ENCODE measurements around the gene POLR3F.

POLR3F gene

DNA sequence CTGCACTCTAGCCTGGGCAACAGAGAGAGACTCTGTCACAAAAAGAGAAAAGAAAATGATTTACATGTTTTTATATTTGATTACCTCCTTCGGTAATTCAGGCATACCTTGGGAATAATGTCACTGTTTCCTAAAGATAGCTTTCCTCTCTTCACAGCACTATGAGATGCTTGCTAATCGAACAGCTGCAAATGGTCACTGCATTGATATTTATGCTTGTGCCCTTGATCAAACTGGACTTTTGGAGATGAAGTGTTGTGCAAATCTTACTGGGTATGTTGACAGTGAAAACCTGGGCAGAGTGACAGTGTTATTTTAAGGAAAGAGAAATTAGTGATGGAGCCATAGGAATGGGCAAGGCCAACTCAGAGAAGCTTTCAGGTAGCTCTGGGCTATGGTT lies 60.1 kb downstream of the POLR3F start:
- WGBS, 2 experiments (ENCODE audit: insufficient coverage in 2 of 2): 100% methylated on average over 1 of the region's 2 CpGs
- H3K4me1 ChIP-seq (ENCODE audit: control insufficient read depth, insufficient read depth, low read length, poor library complexity, severe bottlenecking): peaks cover 5% of the 10 kb centered on the region
- H3K36me3 ChIP-seq (ENCODE audit: control insufficient read depth, insufficient read depth, low read length): peaks cover 83% of the 10 kb centered on the region
- H3K27ac ChIP-seq (ENCODE audit: low read depth, low read length, severe bottlenecking): no peak overlapping the region
- no peaks in the 10 kb centered on the region for H3K9me3 ChIP-seq (ENCODE audit: control insufficient read depth, low read length)
- H3K4me3 ChIP-seq (ENCODE audit: extremely low read depth, insufficient read depth, low read length, poor library complexity, severe bottlenecking): no peak overlapping the region

DNA sequence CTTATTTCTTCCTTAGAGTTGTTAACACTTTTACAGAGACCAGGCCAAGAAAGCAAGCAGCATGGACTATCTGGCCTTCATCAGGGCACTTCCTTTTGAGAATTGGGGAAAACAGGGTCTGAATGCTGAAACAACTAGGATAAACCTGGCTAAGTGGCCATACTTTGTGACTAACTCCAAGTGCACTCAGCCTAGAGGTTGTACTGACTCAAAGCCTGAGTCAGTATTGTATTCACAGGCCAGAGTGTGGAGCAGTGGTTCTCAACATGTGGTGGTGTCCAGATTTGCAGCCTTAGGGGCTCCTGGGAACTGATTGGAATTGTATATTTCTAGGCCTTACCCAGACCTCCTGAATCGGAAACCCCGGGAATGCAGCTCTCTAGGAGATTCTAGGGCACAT lies 60.6 kb downstream of the POLR3F start:
- Histone ChIP-seq H3K9me3 (ENCODE audit: control insufficient read depth, low read length) (no peaks in the 10 kb centered on the region), H3K36me3 (ENCODE audit: control insufficient read depth, insufficient read depth, low read length) (peaks cover 88% of the 10 kb centered on the region), H3K4me1 (ENCODE audit: control insufficient read depth, insufficient read depth, low read length, poor library complexity, severe bottlenecking) (peaks cover 5% of the 10 kb centered on the region), H3K27ac (ENCODE audit: low read depth, low read length, severe bottlenecking) (no peak overlapping the region), H3K4me3 (ENCODE audit: extremely low read depth, insufficient read depth, low read length, poor library complexity, severe bottlenecking) (no peak overlapping the region)
- WGBS, 2 experiments (ENCODE audit: insufficient coverage in 2 of 2): 100% methylated on average over 2 of the region's 2 CpGs

GRCh38 chr20:18529041-18529440 lies 61.9 kb downstream of the POLR3F start:
- Histone ChIP-seq H3K27ac (ENCODE audit: low read depth, low read length, severe bottlenecking) (no peak overlapping the region), H3K36me3 (ENCODE audit: control insufficient read depth, insufficient read depth, low read length) (peaks cover 94% of the 10 kb centered on the region), H3K4me1 (ENCODE audit: control insufficient read depth, insufficient read depth, low read length, poor library complexity, severe bottlenecking) (peaks cover 5% of the 10 kb centered on the region), H3K4me3 (ENCODE audit: extremely low read depth, insufficient read depth, low read length, poor library complexity, severe bottlenecking) (no peak overlapping the region), H3K9me3 (ENCODE audit: control insufficient read depth, low read length) (no peaks in the 10 kb centered on the region)

DNA sequence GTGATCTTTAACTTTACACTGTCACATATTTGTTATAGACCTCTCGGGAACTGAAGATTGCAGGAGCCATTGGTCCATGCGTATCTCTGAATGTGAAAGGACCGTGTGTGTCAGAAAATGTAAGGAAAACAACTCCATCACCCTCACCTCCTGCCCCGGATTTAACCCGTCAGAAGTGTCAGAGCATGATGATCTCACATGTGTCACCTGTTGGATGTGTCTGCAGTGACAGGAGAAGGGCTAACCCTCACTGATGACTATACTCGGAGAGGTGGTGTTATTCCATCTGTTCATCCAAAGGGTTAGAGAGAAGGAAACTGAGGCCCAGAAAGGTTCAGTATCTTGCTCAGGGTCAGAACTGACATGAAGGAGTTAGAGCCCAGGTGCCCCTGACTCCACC lies 65.4 kb downstream of the POLR3F start:
- H3K9me3 ChIP-seq (ENCODE audit: control insufficient read depth, low read length): no peaks in the 10 kb centered on the region
- peaks cover 82% of the 10 kb centered on the region for H3K36me3 ChIP-seq (ENCODE audit: control insufficient read depth, insufficient read depth, low read length)
- no peaks in the 10 kb centered on the region for H3K4me1 ChIP-seq (ENCODE audit: control insufficient read depth, insufficient read depth, low read length, poor library complexity, severe bottlenecking)
- 96 to 100% methylated on average over 1 to 3 of the region's 6 CpGs for WGBS, 2 experiments (ENCODE audit: insufficient coverage in 2 of 2)
- H3K4me3 ChIP-seq (ENCODE audit: extremely low read depth, insufficient read depth, low read length, poor library complexity, severe bottlenecking): no peak overlapping the region
- H3K27ac ChIP-seq (ENCODE audit: low read depth, low read length, severe bottlenecking): no peak overlapping the region

DNA sequence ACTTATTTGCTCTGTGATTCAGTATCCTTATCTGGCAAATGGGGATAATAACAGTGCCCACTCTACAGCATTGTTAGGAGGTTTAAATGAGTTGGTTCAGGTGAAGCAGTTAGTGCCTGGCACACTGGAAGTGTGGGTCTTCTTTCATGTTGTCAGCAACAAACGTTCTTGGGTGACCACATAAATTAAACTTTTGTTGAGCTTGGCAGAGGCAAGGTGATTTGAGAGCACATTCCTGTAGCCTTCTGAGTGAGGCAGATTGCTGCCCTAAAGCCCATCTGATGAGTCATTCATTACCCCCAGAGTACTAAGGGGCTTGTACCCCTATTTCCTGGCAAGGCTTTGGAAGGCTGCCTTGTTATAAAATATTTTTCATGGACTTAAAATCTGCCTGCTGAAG lies 66.3 kb downstream of the POLR3F start:
- WGBS, 2 experiments (ENCODE audit: insufficient coverage in 2 of 2): 75 to 85% methylated on average over 1 of the region's 1 CpG
- H3K9me3 ChIP-seq (ENCODE audit: control insufficient read depth, low read length): no peaks in the 10 kb centered on the region
- no peak overlapping the region for H3K4me3 ChIP-seq (ENCODE audit: extremely low read depth, insufficient read depth, low read length, poor library complexity, severe bottlenecking)
- peaks cover 77% of the 10 kb centered on the region for H3K36me3 ChIP-seq (ENCODE audit: control insufficient read depth, insufficient read depth, low read length)
- no peaks in the 10 kb centered on the region for H3K4me1 ChIP-seq (ENCODE audit: control insufficient read depth, insufficient read depth, low read length, poor library complexity, severe bottlenecking)
- no peak overlapping the region for H3K27ac ChIP-seq (ENCODE audit: low read depth, low read length, severe bottlenecking)

DNA sequence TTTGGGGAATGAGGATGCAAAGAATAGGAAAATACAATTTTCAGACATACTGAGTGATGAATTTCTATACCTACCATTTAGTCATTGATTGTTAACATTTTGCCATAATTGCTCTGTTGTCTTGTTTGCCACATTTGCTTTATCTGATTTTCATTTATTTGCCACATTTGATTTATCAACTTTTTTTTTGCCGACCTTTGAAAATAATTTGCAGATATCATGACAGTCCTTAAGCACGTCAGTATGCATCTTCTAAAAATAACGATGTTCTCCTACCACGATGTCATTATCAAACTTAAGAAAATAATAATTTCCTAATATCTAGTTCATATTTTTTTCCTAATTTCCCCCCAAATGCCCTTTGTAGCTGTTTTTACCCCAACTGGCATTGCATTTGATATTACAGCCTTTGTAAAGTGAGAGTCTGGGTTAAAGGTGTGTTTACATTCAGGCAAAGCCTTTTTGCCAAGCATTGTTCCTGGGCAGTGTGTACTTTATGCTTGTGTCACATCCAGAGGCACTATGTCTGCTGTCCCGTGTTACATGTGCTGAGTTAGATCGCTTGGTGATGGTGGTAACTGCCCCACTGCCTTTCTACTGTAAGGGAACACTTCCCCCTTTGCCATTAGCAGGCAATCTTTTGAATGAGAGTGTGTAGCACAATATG lies 66.9 kb downstream of the POLR3F start:
- Histone ChIP-seq H3K4me1 (ENCODE audit: control insufficient read depth, insufficient read depth, low read length, poor library complexity, severe bottlenecking) (no peaks in the 10 kb centered on the region), H3K4me3 (ENCODE audit: extremely low read depth, insufficient read depth, low read length, poor library complexity, severe bottlenecking) (no peak overlapping the region), H3K27ac (ENCODE audit: low read depth, low read length, severe bottlenecking) (no peak overlapping the region), H3K36me3 (ENCODE audit: control insufficient read depth, insufficient read depth, low read length) (peaks cover 71% of the 10 kb centered on the region), H3K9me3 (ENCODE audit: control insufficient read depth, low read length) (no peaks in the 10 kb centered on the region)
- 95 to 100% methylated on average over 3 to 4 of the region's 6 CpGs for WGBS, 2 experiments (ENCODE audit: insufficient coverage in 2 of 2)

Data from mesodermal cell (in vitro differentiated cells).